Left hindlimb (tissue), 1 donor: Measurements from ENCODE around the gene FBRSL1.
"Not testable (repeated sequence)": the region's sequence is repeated elsewhere in the genome, so short reads cannot be mapped to it uniquely, and the experiment has no call there.

Experiments used
- DNase-seq: peaks from one replicate; pipeline ENCODE4 v3.0.0-alpha.2; 2018

Gene FBRSL1

DNA sequence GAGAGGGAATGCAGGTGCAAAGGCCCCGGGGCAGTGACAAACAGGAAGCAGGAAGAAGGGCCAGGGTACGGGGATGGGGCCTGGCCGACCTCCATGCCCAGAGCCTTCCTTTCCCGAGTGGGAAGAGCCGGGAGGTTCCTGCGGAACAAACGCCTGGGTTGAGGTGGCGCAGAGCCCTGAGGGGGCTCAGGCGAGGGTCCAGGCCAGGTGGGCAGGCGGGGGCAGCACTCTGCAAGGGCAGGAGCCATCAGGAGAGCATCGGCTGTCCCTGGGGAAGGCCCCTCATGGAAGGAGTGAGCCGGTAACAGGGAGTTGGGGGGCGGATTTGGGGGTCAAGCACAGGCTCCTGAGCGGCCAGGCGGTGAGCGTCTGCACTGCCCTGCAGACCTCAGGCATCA, 18.1 kb upstream of the FBRSL1 start:
- DNase-seq = no peak

GRCh38 chr12:132472386-132472785, 17.6 kb upstream of the FBRSL1 start:
- DNase-seq = no peak

- no peak for DNase-seq
Measured at GRCh38 chr12:132474237-132474741, 15.7 kb upstream of the FBRSL1 start.

DNA sequence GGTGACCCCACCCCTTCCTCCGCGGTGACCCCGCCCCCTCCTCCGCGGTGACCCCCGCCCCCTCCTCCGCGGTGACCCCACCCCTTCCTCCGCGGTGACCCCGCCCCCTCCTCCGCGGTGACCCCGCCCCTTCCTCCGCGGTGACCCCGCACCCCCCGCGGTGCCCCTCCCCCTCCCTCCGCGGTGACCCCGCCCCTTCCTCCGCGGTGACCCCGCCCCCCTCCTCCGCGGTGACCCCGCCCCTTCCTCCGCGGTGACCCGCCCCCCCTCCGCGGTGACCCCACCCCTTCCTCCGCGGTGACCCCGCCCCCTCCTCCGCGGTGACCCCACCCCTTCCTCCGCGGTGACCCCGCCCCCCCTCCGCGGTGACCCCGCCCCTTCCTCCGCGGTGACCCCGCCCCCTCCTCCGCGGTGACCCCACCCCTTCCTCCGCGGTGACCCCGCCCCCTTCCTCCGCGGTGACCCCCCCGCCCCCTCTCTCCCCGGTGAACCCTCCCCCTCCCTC, 15.1 kb upstream of the FBRSL1 start:
- not testable (repeated sequence) for DNase-seq

- DNase-seq = no peak
Measured at GRCh38 chr12:132475304-132476037, 14.5 kb upstream of the FBRSL1 start.

- no peak for DNase-seq
Measured at GRCh38 chr12:132476038-132476414, 13.9 kb upstream of the FBRSL1 start.

DNA sequence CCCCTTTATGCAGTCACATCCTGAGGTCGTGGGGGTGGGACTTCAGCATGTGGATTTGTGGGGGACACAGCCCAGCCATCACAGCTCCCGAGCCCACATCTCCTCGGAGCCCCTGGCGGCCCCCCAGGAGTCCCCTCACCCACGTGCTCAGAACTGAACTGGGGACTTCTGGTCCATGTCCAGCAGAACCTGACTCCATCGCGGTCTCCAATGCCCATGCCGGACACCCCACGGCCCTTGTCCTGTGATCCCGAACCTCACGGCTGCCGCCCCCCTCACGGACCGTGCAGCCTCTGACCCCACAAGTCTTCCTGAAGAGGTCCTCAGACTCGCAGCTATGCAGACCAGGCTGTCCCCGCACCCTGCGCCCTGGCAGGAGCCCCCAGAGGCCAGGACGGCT, 13.5 kb upstream of the FBRSL1 start:
- DNase-seq = no peak

GRCh38 chr12:132477017-132477702, 12.8 kb upstream of the FBRSL1 start:
- no peak for DNase-seq

DNA sequence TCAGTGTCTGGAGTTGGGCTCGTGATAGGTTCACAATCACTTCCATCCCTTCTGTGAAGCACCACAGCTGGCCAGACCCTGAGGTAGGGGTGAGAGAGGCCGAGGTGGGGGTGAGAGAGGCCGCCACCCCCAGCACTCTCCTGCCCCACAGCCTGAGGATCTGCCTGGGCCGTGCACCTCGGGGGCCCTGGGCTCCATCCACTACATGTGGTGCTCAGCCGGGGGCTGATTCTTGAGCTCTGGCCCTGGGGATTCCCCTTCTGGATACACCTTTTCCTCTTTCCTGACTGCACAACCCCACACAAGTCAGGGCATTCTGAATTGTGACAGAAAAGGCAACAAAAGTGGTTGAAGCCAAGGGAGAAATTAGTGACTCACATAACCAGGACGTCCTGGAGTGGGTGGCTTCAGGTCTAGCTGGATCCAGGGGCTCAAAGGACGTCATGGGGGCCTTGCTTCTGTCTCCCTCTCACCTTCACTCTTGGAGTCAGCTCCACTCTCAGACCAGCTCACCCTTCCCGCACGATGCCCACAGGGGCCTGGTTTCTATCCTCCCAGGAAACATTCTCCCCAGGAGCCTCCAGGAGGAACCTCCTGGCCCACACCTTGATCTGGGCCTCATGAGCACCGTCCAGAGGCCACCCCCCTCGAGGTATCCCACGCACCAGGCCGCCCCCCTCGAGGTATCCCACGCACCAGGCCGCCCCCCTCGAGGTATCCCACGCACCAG, 12.1 kb upstream of the FBRSL1 start:
- DNase-seq = no peak

- DNase-seq = no peak
Measured at GRCh38 chr12:132478433-132478803, 11.5 kb upstream of the FBRSL1 start.

DNA sequence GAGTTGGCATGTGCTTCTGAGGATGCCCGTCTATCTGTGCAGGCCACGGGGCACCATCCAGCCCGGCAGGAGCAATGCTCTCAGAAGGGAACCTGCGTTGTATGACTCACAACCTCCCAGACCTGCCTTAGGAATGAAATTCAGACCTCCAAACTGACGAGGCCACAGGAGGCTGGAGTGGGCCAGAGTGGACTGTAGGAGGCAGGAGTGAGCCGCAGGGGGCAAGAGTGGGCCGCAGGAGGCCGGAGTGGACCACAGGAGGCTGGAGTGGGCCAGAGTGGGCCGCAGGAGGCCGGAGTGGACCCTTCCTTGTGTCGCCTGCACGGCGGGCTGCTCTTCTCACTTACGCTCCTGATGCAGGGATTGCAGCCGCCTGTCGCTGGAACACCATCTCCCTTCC, 11.1 kb upstream of the FBRSL1 start:
- no peak for DNase-seq

DNA sequence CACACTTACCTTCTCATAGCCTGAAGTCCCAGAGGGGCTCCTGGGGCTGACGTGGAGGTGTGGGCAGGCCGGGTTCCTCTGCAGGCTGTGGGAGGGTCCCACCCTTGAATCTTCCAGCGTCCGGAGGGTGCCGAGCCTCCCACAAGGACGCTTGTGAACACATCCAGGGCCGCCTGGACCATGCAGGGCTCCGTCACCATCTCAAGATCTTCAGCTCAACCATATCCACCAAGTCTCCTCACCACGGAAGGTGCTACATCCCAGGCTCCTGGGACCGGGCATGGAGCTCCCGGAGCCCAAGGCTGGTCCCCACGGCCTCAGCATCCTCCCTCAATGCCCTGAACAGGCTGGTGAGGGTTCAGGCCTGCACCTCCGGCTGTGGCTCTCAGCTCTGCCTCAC, 10.7 kb upstream of the FBRSL1 start:
- DNase-seq = no peak

- no peak for DNase-seq
Measured at GRCh38 chr12:132479938-132480622, 9.9 kb upstream of the FBRSL1 start.

DNA sequence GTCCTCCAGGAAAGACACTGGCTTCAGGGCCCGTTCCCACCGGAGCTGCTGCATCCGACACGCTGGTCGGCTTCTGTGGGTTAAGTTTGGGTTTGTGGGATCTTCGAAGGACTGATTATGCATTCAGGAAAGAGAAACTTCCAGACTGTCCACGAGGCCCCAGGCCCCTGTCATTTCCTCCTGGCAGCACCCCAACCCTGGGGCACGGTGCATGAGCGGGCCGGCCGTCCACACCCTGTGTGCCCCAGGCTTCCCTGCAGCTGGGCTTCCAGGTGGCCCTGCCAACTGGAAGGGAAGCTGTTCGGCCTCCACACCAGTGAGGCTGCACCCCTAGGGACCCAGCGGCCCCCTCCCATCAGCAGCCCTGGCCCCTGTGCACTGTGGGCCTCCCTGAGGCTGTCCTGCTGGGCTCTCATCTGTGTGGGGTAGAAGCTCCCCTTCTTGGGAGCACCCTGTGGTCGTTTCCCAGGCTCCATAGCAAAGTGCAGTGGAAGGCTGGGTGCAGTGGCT, 9.3 kb upstream of the FBRSL1 start:
- no peak for DNase-seq

DNA sequence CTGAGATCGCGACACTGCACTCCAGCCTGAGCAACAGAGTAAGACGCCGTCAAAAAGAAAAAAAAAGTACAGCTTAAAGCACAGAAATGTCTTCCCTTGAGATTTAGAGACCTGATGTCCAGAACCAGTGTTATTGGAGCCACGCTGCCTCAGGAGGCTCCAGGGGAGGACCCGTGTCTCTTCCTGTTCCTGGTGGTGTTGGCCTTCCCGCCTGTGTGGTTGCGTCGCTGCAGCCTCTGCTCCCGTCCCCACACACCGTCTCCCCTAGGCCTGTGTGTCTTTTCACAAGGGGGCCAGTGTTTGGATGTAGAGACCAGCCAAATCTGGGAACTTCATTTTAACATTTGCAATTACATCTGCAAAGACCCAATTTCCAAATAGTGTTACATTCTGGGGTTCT, 8.6 kb upstream of the FBRSL1 start:
- DNase-seq = no peak

- no peak for DNase-seq
Measured at GRCh38 chr12:132481771-132482745, 7.9 kb upstream of the FBRSL1 start.

DNA sequence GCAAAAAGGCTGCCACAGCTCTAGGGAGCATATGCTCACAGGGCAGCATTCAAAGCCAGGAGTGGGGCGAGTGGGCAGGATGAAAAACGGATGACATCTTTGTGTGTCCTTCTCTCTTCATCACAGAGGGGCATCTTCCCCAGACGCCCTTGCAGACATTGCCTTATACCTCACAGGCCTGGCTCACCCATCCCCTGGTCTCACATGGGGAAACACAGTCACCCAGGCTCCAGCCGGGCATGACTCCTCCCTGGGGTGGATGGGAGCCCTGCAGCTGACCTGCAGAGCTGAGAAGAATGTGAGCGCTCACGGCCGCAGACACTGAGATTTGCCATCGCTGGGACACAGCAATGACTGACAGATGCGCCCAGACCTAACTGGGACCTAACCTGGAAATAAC, 7.2 kb upstream of the FBRSL1 start:
- DNase-seq = no peak

DNA sequence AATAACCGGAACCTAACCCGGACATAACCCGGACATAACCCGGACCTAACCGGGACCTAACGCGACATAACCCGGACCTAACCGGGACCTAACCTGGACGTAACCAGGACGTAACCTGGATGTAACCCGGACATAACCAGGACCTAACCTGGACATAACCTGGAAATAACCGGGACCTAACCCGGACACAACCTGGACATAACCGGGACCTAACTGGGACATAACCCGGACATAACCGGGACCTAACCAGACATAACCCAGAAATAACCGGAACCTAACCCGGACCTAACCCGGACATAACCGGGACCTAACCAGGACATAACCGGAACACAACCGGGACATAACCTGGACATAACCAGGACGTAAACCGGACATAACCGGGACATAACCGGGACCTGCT, 6.7 kb upstream of the FBRSL1 start:
- no peak for DNase-seq

DNA sequence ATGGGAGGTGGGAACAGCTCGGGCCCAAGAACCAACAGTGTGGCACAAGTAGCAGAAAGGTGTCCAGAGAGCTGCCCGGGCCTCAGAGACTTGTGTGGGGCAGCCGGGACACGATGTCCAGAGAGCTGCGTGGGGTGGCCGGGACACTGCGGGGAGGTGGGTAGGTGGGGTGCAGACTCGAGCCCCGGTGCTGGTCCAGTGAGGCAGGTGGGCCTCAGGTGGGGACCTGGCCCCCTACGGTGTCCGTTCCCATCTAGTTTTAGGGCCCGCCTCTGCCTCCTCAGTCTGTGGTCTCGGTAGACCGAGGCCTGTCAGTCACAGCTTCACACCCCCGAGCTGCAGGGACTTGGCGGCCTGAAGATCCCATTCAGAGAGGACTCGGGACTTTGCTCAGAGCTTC, 6.3 kb upstream of the FBRSL1 start:
- no peak for DNase-seq

GRCh38 chr12:132484183-132484890, 5.6 kb upstream of the FBRSL1 start:
- DNase-seq = no peak

DNA sequence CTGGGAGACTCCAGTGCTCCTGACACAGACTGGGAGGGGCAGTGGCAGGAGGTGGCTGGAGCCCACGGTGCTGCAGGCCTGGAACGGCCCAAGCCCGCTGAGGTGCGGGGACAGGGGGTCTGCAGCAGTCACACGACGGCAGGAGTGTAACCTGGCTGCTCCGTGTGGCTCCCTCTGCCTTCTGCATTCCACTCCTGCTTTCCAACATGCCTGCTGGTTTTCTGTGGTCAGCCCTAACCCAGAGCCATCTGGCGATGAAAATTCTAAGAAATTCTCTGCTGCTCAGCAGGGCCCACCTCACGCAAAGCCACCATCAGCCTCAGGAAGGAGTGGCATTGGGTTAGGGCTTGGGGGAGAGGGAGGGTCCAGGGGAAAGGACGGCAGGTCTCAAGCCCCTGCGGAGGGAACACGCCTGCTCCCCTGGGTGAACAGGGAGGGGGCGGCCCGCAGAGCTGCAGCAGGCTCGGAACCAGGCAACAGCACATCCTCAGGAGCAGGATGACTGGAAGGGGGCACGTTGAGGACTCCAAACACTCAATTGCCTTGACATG, 5.0 kb upstream of the FBRSL1 start:
- no peak for DNase-seq
